ENCODE results near the gene TMOD2. TPM values are rescaled to one million over a fixed set of nuclear protein-coding genes. Genes with fewer than 3 reads are reported as not detected.

Gene TMOD2
- total and polyA plus RNA-seq, 12 donors = 1.4 to 13.2 (median 7.0) TPM

- intact Hi-C loops (cut with DNase I) = no loop called here
- Histone ChIP-seq H3K9me3 (replicated peaks in 1 of 3) (no peaks in the 10 kb centered on the region), H3K36me3 (replicated peaks in 1 of 2) (no peaks in the 10 kb centered on the region), H3K4me1 (replicated peaks in 1 of 2) (peaks cover 14 to 29% of the 10 kb centered on the region in 2 donors), H3K27me3 (no peaks in the 10 kb centered on the region), H3K27ac (no peak overlapping the region), H3K4me3 (peak overlapping the region in 1 of 4 donors; percentile 89)
- TF ChIP-seq CTCF (IDR thresholded peaks at IDR 0.05) (no peak), POLR2A (IDR thresholded peaks at IDR 0.05) (no peak)
- no peak for DNase-seq
- WGBS, 4 donors = 75 to 81% (median 78%) methylated on average over 9 of the region's 9 CpGs
These were observed 77.4 kb downstream of the TMOD2 start for GRCh38 chr15:51828621-51829375.

- Histone ChIP-seq H3K4me3 (peak within 1 kb of the TSS; percentile 58 to 99 (median 88)), H3K36me3 (replicated peaks in 1 of 2) (no peaks in the 10 kb centered on the region), H3K9me3 (replicated peaks in 1 of 3) (no peaks in the 10 kb centered on the region), H3K4me1 (replicated peaks in 1 of 2) (peaks cover 14 to 30% of the 10 kb centered on the region in 2 donors), H3K27ac (peak within 1 kb of the TSS; percentile 44 to 94 (median 92)), H3K27me3 (no peaks in the 10 kb centered on the region)
- 2 to 21% (median 3%) methylated on average over 5 to 89 of the region's 89 CpGs for WGBS, 4 donors
- intact Hi-C loops (cut with DNase I) = no loop called here
- TF ChIP-seq CTCF (IDR thresholded peaks at IDR 0.05) (no peak), POLR2A (IDR thresholded peaks at IDR 0.05) (peak; percentile 74 to 87)
- DNase-seq = peak; percentile 86 to 95 (median 92)
These were observed 78.2 kb downstream of the TMOD2 start, which contains the start of gene TMOD3 for GRCh38 chr15:51829376-51830275. TMOD3 (plus strand) TSS chr15:51829653; CDS start chr15:51862885, 33,232 bp downstream.

- intact Hi-C loops (cut with DNase I) = no loop called here
- 0 to 1% (median 1%) methylated on average over 7 to 8 of the region's 8 CpGs for WGBS, 4 donors
- H3K36me3 ChIP-seq (replicated peaks in 1 of 2) = no peaks in the 10 kb centered on the region
- H3K4me3 ChIP-seq = peak overlapping the region; percentile 58 to 99 (median 88)
- H3K4me1 ChIP-seq (replicated peaks in 1 of 2) = peaks cover 14 to 37% of the 10 kb centered on the region in 2 donors
- H3K27ac ChIP-seq = peak overlapping the region in 4 of 5 donors; percentile 82 to 94 (median 92)
- H3K9me3 ChIP-seq (replicated peaks in 1 of 3) = no peaks in the 10 kb centered on the region
- peak in 2 of 7 donors; percentile 39 to 63 for DNase-seq
- TF ChIP-seq POLR2A (IDR thresholded peaks at IDR 0.05) (peak in 1 of 2 donors; percentile 12), CTCF (IDR thresholded peaks at IDR 0.05) (no peak)
- no peaks in the 10 kb centered on the region for H3K27me3 ChIP-seq
These were observed 78.9 kb downstream of the TMOD2 start for GRCh38 chr15:51830276-51830806.

GRCh38 chr15:51833772-51834171 is 82.4 kb downstream of the TMOD2 start:
- TF ChIP-seq POLR2A (IDR thresholded peaks at IDR 0.05) (no peak), CTCF (IDR thresholded peaks at IDR 0.05) (no peak)
- 84 to 96% (median 94%) methylated on average over 1 of the region's 1 CpG for whole genome bisulfite sequencing, 4 donors
- H3K9me3 ChIP-seq (replicated peaks in 1 of 3) = no peaks in the 10 kb centered on the region
- intact Hi-C loops (cut with DNase I) = no loop called here
- H3K4me1 ChIP-seq (replicated peaks in 1 of 2) = peaks cover 18 to 67% of the 10 kb centered on the region in 2 donors
- no peaks in the 10 kb centered on the region for H3K27me3 ChIP-seq
- DNase-seq = no peak
- no peak overlapping the region for H3K4me3 ChIP-seq
- no peaks in the 10 kb centered on the region for H3K36me3 ChIP-seq (replicated peaks in 1 of 2)
- no peak overlapping the region for H3K27ac ChIP-seq
